ENCODE results near the gene POLR2M. TPM values are rescaled to one million over a fixed set of nuclear protein-coding genes. Genes with fewer than 3 reads are reported as not detected.

The POLR2M gene
- total and polyA plus RNA-seq, 4 donors: 20.6 to 306 (median 84.8) TPM

- no peak overlapping the region for H3K9ac ChIP-seq (ENCODE audit: insufficient read depth in 1 of 2, low read length in 2 of 2)
- DNase-seq (peak; percentile 62 to 87 (median 79)), ATAC-seq (ENCODE audit: insufficient read depth, low FRiP score) (no peak)
- peaks cover 0 to 3% (median 0%) of the 10 kb centered on the region in 4 donors for H3K36me3 ChIP-seq (ENCODE audit: control insufficient read depth in 4 of 4, insufficient read depth in 4 of 4, low read length in 4 of 4)
- H3K27me3 ChIP-seq (ENCODE audit: control insufficient read depth in 3 of 3, insufficient read depth in 3 of 3, low read length in 2 of 3): no peaks in the 10 kb centered on the region
- peaks cover 0 to 10% (median 2%) of the 10 kb centered on the region in 5 donors for H3K4me1 ChIP-seq (ENCODE audit: control insufficient read depth in 5 of 5, insufficient read depth in 5 of 5, low read length in 5 of 5)
- no peaks in the 10 kb centered on the region for H3K9me3 ChIP-seq (ENCODE audit: control insufficient read depth in 4 of 4, insufficient read depth in 3 of 4, low read length in 3 of 4)
- peak overlapping the region; percentile 42 to 50 for H3K27ac ChIP-seq (ENCODE audit: low read depth in 1 of 2, low read length in 1 of 2)
- 43 to 63% methylated on average over 10 of the region's 10 CpGs for WGBS, 2 donors
- no peak for TF ChIP-seq CTCF (IDR thresholded peaks at IDR 0.05; ENCODE audit: control extremely low read depth, extremely low read depth)
- no peak overlapping the region for H3K4me3 ChIP-seq
These were observed 39.2 kb upstream of the POLR2M start for GRCh38 chr15:57667171-57667849.

- WGBS, 2 donors: 83 to 94% methylated on average over 4 of the region's 4 CpGs
- Histone ChIP-seq H3K27me3 (ENCODE audit: control insufficient read depth in 3 of 3, insufficient read depth in 3 of 3, low read length in 2 of 3) (no peaks in the 10 kb centered on the region), H3K9ac (ENCODE audit: insufficient read depth in 1 of 2, low read length in 2 of 2) (no peak overlapping the region), H3K9me3 (ENCODE audit: control insufficient read depth in 4 of 4, insufficient read depth in 3 of 4, low read length in 3 of 4) (no peaks in the 10 kb centered on the region), H3K4me3 (no peak overlapping the region), H3K36me3 (ENCODE audit: control insufficient read depth in 4 of 4, insufficient read depth in 4 of 4, low read length in 4 of 4) (peaks cover 0 to 7% (median 0%) of the 10 kb centered on the region in 4 donors), H3K4me1 (ENCODE audit: control insufficient read depth in 5 of 5, insufficient read depth in 5 of 5, low read length in 5 of 5) (peaks cover 0 to 13% (median 2%) of the 10 kb centered on the region in 5 donors), H3K27ac (ENCODE audit: low read depth in 1 of 2, low read length in 1 of 2) (no peak overlapping the region)
- TF ChIP-seq CTCF (IDR thresholded peaks at IDR 0.05; ENCODE audit: control extremely low read depth, extremely low read depth): no peak
- ATAC-seq (ENCODE audit: insufficient read depth, low FRiP score) (no peak), DNase-seq (no peak)
These were observed 38.5 kb upstream of the POLR2M start for GRCh38 chr15:57668016-57668415.

GRCh38 chr15:57671636-57672035 lies 34.9 kb upstream of the POLR2M start:
- Histone ChIP-seq H3K9ac (ENCODE audit: insufficient read depth in 1 of 2, low read length in 2 of 2) (no peak overlapping the region), H3K4me3 (no peak overlapping the region), H3K36me3 (ENCODE audit: control insufficient read depth in 4 of 4, insufficient read depth in 4 of 4, low read length in 4 of 4) (peaks cover 0 to 7% (median 2%) of the 10 kb centered on the region in 4 donors), H3K27ac (ENCODE audit: low read depth in 1 of 2, low read length in 1 of 2) (no peak overlapping the region), H3K4me1 (ENCODE audit: control insufficient read depth in 5 of 5, insufficient read depth in 5 of 5, low read length in 5 of 5) (peaks cover 0 to 14% (median 2%) of the 10 kb centered on the region in 5 donors), H3K27me3 (ENCODE audit: control insufficient read depth in 3 of 3, insufficient read depth in 3 of 3, low read length in 2 of 3) (no peaks in the 10 kb centered on the region), H3K9me3 (ENCODE audit: control insufficient read depth in 4 of 4, insufficient read depth in 3 of 4, low read length in 3 of 4) (no peaks in the 10 kb centered on the region)
- WGBS, 2 donors: 0% methylated on average over 1 of the region's 1 CpG
- ATAC-seq (ENCODE audit: insufficient read depth, low FRiP score) (no peak), DNase-seq (no peak)
- TF ChIP-seq CTCF (IDR thresholded peaks at IDR 0.05; ENCODE audit: control extremely low read depth, extremely low read depth): no peak

Data from lung (tissue), 12 donors.